ENCODE measurements around the gene SELENOF. TPM values are rescaled to one million over a fixed set of nuclear protein-coding genes. Genes with fewer than 3 reads are reported as not detected.

SELENOF gene
- total RNA-seq, 1 donor from 2014 or later, result 129 TPM

DNA sequence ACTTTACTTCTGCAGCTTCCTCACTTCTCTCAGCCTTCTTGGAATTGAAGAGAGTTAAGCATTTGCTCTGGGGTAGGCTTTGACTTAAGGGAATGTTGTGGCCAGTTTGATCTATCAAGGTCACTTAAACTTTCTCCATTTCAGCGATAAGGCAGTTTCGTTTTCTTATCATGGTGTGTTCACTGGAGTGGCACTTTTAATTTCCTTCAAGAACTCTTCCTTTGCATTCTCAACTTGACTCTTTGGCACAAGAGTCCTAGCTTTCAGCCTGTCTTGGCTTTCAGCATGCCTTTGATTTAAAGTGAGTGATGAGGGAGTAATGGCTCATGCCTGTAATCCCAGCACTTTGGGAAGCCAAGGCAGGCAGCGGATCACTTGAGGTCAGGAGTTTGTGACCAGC is 39.2 kb upstream of the SELENOF start:
- Mint-ChIP-seq H3K27ac (ENCODE audit: unreplicated experiment) (no peak overlapping the region), H3K27me3 (ENCODE audit: low read depth) (no peaks in the 10 kb centered on the region), H3K4me1 (peaks cover 31% of the 10 kb centered on the region), H3K9me3 (peaks cover 3% of the 10 kb centered on the region), H3K36me3 (ENCODE audit: low read depth) (peaks cover 4% of the 10 kb centered on the region), H3K4me3 (no peak overlapping the region)
- DNase-seq (ENCODE audit: low read depth, low spot score), result no peak
- TF ChIP-seq, protein P1, sequence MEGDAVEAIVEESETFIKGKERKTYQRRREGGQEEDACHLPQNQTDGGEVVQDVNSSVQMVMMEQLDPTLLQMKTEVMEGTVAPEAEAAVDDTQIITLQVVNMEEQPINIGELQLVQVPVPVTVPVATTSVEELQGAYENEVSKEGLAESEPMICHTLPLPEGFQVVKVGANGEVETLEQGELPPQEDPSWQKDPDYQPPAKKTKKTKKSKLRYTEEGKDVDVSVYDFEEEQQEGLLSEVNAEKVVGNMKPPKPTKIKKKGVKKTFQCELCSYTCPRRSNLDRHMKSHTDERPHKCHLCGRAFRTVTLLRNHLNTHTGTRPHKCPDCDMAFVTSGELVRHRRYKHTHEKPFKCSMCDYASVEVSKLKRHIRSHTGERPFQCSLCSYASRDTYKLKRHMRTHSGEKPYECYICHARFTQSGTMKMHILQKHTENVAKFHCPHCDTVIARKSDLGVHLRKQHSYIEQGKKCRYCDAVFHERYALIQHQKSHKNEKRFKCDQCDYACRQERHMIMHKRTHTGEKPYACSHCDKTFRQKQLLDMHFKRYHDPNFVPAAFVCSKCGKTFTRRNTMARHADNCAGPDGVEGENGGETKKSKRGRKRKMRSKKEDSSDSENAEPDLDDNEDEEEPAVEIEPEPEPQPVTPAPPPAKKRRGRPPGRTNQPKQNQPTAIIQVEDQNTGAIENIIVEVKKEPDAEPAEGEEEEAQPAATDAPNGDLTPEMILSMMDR (conservative IDR thresholded peaks at IDR 0.05), result no peak

DNA sequence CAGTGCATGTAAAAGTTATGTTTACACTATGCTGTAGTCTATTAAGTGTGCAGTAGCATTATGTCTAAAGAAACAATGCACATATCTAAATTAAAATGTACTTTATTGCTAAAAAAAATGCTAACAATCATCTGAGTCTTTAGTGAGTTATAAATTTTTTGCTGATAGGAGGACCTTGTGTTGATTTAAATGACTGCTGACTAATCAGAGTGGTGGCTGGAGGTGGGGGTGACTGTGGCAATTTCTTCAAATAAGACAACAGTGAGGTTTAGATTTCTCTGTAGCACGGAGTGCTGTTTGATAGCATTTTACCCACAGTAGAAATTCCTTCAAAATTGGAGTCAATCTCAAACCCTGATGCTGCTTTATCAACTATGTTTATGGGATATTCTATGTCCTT is 37.5 kb upstream of the SELENOF start:
- TF ChIP-seq, protein P1 (conservative IDR thresholded peaks at IDR 0.05), result no peak
- Mint-ChIP-seq H3K27me3 (ENCODE audit: low read depth) (no peaks in the 10 kb centered on the region), H3K27ac (ENCODE audit: unreplicated experiment) (no peak overlapping the region), H3K9me3 (peaks cover 2% of the 10 kb centered on the region), H3K36me3 (ENCODE audit: low read depth) (no peaks in the 10 kb centered on the region), H3K4me1 (peaks cover 39% of the 10 kb centered on the region), H3K4me3 (no peak overlapping the region)
- DNase-seq (ENCODE audit: low read depth, low spot score), result no peak

DNA sequence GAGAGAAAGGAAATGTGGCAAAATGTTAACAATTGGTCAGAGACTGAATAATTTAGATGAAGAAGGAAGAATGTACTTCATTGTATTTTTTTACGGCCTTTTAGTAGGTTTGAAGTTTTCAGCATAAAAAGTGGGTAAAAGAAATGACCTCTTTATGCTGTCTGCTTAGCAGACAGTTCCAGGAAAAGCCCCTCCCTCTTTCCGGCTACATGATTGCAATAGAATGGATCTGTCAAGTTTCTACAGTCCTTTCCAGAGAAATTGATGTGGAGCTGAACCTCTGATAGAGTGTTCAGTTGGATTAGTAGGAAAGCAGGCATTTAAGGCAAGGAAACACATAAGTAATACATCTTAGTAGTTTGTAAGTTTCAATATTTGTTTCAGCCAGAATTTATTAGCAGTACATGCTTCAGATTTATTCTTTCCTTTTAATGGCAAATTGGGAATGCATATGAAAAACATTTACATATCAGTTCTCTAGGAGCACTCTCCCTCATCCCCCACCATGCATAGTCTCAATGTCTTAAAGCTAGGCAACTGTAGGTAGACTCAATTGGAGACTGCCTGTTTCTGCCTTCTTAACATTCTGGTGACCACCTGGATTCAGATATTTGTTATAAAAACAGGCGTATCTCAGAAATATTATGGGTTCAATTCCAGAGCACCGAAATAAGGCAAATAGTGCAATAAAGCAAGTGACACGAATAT is 36.9 kb upstream of the SELENOF start:
- Mint-ChIP-seq H3K9me3 (peaks cover 2% of the 10 kb centered on the region), H3K27ac (ENCODE audit: unreplicated experiment) (no peak overlapping the region), H3K27me3 (ENCODE audit: low read depth) (no peaks in the 10 kb centered on the region), H3K4me3 (no peak overlapping the region), H3K36me3 (ENCODE audit: low read depth) (no peaks in the 10 kb centered on the region), H3K4me1 (peaks cover 38% of the 10 kb centered on the region)
- TF ChIP-seq, protein P1 (conservative IDR thresholded peaks at IDR 0.05), result no peak
- no peak for DNase-seq (ENCODE audit: low read depth, low spot score)

DNA sequence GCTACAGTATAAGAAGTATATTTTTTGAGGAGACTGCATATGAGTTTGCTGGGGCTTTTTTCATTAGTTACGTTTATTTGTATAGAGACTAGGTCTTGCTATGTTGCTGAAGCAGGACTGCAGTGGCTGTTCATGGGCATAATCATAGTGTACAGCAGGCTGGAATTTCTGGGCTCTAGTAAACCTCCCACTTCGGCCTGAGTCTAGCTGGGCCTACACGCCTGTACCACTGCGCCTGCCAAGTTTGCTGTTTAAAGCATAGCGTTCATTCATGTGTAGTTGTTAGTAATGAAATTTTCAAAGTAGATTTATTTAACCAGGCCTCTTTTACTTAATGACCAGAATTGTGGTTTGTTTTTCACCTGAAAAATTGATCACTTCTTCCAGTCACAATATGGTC is 34.3 kb upstream of the SELENOF start:
- H3K27ac Mint-ChIP-seq (ENCODE audit: unreplicated experiment), result no peak overlapping the region
- no peak overlapping the region for H3K4me3 Mint-ChIP-seq
- H3K4me1 Mint-ChIP-seq, result peaks cover 36% of the 10 kb centered on the region
- H3K9me3 Mint-ChIP-seq, result peaks cover 2% of the 10 kb centered on the region
- no peaks in the 10 kb centered on the region for H3K27me3 Mint-ChIP-seq (ENCODE audit: low read depth)
- DNase-seq (ENCODE audit: low read depth, low spot score), result no peak
- no peaks in the 10 kb centered on the region for H3K36me3 Mint-ChIP-seq (ENCODE audit: low read depth)
- TF ChIP-seq, protein P1 (conservative IDR thresholded peaks at IDR 0.05), result no peak

DNA sequence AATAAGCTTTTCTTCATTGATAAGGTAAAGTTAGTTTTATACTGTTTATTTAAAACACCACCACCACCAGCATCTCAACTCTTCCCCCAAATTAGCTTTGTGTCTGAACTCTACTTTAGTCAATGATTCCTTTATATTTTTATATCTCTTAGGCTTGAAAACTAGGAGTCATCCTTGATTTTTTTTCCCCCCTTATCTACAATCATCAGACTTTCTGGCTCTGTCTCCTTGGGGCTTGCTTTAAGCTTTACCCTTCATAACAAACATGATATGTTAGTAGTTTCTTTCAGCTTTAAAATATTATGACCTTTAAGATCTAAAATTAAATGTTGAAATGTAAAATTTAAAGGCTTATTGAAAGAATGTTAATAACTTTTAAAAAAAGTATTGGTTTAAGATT is 28.8 kb upstream of the SELENOF start:
- H3K4me1 Mint-ChIP-seq, result peaks cover 14% of the 10 kb centered on the region
- no peaks in the 10 kb centered on the region for H3K27me3 Mint-ChIP-seq (ENCODE audit: low read depth)
- no peak for DNase-seq (ENCODE audit: low read depth, low spot score)
- no peak overlapping the region for H3K4me3 Mint-ChIP-seq
- no peaks in the 10 kb centered on the region for H3K36me3 Mint-ChIP-seq (ENCODE audit: low read depth)
- no peaks in the 10 kb centered on the region for H3K9me3 Mint-ChIP-seq
- TF ChIP-seq, protein P1 (conservative IDR thresholded peaks at IDR 0.05), result no peak
- H3K27ac Mint-ChIP-seq (ENCODE audit: unreplicated experiment), result no peak overlapping the region
